NCI-H524 treated with DMSO at 0.1 percent for 48 hours (cell line): ENCODE results near the gene ZNF683.

Source experiments
- DNase-seq: peaks from one replicate; lab custom pipeline; 2025; lab: John Stamatoyannopoulos, UW

Gene ZNF683

DNA sequence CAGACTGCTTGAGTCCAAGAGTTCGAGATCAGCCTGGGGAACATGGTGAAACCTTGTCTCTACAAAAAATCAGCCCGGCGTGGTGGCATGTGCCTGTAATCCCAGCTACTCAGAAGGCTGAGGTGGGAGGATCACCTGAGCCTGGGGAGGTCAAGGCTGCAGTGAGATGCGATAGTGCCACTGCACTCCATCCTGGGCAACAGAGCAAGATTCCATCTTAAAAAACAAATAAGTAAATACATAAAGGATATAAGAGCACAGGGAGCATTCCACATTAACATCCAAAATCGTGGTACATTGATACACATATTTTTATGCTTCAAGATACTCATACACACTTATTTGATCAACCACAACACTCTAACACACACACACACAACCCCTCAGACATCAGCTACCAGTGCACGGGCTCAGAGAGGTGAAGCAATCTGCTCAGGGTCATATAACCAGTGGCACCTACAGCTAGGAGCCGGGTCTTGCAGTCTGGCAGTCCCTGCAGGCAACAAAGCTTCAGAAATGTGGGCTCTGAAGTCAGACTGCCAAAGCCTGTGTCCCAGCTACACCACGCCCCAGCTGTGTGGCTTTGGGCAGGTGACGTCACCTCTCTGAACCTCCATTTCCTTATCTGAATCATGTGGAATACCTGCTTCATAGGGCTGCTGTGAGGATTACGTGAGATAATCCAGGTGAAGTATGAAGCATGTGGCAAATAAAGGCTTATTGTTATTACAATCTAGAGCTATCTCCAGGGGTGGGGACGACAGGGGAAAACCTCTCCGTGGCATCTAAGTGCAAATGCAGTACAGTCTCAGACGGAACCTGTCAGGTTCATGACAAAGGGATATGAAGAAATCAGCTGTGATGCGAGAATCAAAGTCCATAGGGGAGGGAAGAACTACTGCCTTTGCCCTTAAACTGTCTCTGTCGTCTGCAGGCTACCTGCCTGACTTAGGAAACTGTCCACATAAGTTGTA, 13.9 kb downstream of the ZNF683 start:
- DNase-seq = no peak

GRCh38 chr1:26357121-26357602, 15.4 kb downstream of the ZNF683 start:
- no peak for DNase-seq

DNA sequence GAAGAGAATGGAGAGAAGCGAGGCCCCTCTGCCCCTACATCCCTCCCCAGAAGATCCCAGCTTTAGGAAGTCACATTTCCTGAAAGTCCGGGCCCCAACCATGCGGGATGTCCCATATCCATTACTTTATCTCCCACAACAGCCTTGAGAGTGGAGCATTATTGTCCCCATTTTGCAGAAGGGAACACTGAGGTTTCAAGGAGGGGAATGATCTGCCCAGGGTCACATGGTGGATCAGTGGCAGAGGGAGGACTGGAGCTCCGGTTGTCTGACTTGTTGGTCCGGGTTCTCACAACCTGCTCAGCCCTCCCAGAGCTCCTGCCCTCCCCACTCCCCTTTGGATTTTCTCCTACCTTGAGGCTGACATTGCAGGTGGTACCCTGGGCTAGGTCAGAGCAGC, 16.4 kb downstream of the ZNF683 start:
- DNase-seq = no peak

- DNase-seq = no peak
These were observed 17.6 kb downstream of the ZNF683 start for GRCh38 chr1:26354972-26355371.

- no peak for DNase-seq
These were observed 18.4 kb downstream of the ZNF683 start, which contains the start of gene CRYBG2 for GRCh38 chr1:26353976-26354820. TSS of gene CRYBG2 (minus strand) at chr1:26354130. CDS start at chr1:26346657, 7,473 bp downstream.

- DNase-seq = no peak
These were observed 19.2 kb downstream of the ZNF683 start for GRCh38 chr1:26353210-26353859.

- no peak for DNase-seq
These were observed 20.2 kb downstream of the ZNF683 start for GRCh38 chr1:26352338-26352679.

DNA sequence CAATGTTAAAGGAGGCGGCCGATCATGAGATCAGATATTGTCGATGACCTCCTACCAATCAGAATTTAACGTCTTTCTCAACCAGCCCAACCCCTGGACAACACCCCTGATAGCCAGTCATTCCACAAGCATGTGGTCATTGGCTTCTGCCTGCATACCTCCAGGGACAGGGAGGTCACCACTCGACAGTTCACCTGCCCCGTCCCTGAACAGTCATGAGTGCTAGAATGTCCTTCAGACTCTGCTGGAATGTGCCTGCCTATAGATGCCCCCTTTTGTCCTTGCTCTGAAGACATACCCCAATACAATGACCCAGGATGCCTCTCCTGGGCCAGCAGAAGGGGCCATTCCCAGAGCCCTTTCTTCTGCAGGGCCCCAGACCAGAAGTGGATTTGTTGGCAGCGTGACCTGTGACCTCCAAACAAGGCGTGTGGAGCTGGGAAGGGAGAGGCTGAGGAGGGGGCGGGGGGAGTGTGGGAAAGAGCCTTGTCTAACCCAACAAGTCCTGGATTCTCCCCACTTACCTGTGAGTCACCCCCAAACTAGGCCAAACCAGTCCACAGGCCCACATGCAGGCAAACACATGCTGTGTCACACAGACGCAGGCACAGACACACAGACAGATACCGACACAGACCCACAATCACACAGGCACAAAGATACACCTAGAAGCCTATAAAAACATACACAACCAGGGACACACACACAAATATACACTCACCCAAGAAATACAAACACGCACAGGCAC, 20.8 kb downstream of the ZNF683 start:
- DNase-seq = no peak

- DNase-seq = no peak
These were observed 21.6 kb downstream of the ZNF683 start for GRCh38 chr1:26350701-26351589.

GRCh38 chr1:26350343-26350700, 22.2 kb downstream of the ZNF683 start:
- no peak for DNase-seq

GRCh38 chr1:26349877-26350244, 22.7 kb downstream of the ZNF683 start:
- DNase-seq = no peak

DNA sequence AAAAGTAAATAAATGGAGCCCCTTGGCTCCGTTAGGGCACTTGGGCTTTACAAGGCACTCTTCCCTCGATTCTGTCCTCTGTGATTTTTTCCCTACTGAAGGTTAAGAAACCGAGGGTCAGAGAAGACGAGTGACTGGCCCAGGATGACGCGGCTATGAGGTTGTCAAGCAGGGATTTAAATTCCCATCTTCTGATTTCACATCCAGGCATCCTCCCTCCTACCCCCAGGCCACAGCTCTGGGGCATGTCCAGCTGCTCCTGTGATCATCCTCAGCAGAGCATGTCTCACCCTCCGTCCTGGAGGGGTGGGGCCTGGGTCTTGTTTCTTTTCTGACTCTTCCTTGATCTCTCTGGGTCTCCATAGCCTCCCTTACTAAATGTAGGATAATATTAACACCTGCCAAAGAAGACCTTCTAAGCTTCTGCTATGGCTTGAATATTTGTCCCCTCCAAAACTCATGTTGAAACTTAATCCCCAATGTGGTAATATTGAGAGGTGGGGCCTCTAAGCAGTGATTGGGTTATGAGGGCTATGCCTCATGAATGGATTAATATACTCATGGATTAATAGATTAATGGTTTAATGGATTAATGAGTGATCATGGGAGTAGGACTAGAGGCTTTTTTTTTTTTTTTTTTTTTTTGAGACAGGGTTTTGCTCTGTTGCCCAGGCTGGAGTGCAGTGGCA, 23.2 kb downstream of the ZNF683 start:
- DNase-seq = no peak

- no peak for DNase-seq
These were observed 26.1 kb downstream of the ZNF683 start for GRCh38 chr1:26346274-26347033.

- no peak for DNase-seq
These were observed 26.8 kb downstream of the ZNF683 start for GRCh38 chr1:26345718-26346117.

DNA sequence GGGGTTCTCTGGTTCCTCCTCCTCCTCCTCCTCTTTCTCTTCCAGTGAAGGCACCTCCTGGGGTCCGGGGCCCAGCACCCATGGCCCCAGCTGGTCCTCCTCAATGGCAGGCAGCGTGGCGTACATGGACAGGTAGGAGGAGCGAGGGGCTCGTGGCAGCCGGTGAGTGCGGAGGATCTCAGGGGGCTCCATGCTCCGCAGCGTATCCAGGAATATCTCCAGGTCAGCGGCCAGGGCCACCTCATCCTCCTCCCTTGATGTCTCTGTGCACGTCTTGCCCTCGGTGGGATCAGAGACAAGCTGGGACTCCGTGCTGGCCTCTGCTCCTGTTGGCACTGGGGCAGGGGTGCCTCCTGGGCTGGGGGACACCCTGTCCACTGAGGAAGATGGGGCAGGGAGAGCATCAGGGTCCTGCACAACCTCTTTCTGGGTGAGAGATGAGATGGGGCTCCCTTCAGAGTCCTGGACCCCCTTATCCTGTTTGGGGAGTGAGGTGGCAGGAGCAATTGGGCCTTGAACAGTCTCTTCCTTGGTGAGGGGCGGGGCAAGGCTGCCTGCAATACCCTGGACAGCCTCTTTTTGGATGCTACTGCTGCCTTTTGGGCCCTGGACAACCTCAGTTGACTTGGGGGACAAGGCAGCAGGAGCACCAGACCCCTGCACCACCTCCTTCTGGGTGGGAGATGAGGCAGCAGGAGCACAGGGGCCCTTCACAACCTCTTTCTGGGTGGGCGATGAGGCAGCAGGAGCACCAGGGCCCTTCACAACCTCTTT, 28.2 kb downstream of the ZNF683 start:
- DNase-seq = no peak

- no peak for DNase-seq
These were observed 32.5 kb downstream of the ZNF683 start for GRCh38 chr1:26340047-26340481.

DNA sequence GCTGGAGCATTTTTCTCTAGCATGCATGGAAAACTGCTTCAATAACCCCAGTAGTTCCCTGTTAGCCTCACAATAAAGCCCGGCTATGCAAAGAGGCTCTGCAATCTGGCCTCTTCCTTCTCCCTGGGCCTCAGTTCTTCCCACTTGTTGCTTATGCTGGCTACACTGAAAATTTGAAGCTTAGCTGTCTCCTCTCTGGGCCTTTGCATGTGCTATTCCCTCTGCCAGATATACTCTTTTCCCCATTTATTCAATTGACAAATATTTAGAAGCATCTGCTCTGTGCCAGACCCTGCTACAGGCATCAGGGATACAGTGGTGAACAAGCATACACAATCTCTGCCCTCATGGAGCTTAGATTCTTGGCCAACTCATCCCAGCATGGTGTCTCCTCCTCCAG, 33.9 kb downstream of the ZNF683 start:
- no peak for DNase-seq

- DNase-seq = no peak
These were observed 34.9 kb downstream of the ZNF683 start for GRCh38 chr1:26337625-26338024.

DNA sequence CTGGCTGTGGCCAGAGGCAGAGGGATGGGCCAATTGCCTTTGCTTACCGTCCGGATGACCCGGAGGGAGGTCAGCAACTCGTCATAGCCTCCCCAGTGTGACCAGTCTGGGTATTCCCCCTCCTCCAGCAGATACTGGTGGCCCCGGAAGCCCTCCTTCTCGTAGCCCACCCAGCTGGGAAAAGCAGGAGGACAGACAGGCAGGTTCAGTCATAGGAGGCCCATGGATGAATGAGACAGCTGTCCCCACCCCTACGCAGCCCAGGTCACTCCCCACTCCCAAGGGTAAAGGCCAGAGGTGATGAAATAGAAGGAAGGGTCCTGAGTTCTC, 35.4 kb downstream of the ZNF683 start:
- DNase-seq = no peak
